Non-pigmented ciliary epithelial cell (primary cell): ENCODE data around the gene KDM4E.

ENCODE experiments used
- DNase-seq: peaks from one replicate; pipeline ENCODE4 v3.0.0-alpha.2; 2010; ENCODE audit warnings: low read depth

The KDM4E gene

DNA sequence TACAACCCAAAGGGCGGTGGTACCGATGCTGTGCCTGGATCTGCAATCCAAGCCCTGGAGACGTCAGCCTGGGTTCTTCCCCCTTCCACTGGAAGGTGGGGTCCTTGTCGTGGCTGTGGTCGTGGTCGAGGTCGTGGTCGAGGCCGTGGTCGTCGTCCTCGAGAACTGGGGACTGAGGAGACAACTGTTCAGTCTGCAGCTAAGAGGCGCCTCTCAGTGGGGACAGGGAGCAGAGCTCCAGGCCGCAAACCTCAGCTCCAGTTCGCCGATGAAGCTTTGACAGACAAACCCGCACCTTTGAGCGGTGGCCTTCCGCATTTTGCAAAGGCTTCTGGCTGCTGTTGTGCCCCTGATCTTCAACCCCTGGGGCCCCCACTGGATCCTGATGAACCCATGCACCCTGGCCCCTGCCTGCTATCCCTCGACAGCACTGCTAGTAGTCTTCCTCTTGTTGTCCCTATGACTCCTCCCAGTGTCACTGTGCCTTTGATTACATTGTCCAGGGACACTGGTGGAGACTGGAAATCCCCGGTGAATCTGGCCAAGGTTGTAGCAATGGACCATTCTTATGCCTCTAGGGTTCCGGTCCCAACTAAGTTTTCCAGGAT, 25.6 kb downstream of the KDM4E start:
- DNase-seq: no peak

DNA sequence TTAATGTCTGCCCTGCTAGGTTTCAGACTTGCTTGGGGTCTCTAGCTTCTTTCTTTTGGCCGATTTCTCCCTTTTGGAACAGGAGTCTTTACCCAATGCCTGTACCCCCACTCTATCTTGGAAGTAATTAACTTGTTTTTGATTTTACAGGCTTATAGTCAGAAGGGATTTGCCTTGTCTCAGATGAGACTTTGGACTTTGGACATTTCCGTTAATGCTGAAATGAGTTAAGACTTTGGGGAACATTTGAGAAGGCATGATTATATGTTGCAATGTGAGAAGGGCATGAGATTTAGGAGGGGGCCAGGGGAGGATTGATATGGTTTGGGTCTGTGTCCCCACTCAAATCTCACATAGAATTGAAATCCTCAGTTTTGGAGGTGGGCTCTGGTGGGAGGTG, 29.3 kb downstream of the KDM4E start:
- no peak for DNase-seq

DNA sequence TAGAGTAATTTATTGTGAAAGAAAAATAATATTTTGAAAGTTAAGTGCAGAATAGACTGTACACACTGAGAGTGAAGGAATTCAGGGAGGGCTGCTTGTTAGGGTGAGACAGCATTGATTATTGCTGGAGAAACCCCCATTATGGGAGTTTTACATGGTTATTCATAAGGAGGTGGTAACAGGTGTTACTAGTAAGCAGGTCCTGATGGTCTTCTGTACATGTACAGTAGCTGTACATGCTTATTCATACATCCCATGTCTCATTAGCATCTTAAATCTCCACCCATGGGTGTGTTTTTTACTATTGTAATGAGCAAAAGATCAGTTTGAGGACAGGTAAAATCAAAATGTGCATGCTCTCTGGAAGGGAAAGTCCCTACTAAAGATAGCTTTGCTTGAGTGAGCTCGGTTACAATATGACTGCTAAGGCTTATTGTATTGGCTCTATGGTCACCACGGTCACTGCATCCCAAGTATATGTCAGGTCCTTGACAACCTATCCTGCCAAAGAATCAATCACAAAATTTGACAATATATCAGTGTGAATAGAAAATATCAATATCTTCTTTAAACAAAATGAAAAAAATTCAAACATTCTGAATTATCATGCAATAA, 30.3 kb downstream of the KDM4E start:
- no peak for DNase-seq

- DNase-seq: no peak
Observed at GRCh38 chr11:95057959-95058358, 32.9 kb downstream of the KDM4E start.

- DNase-seq: no peak
Observed at GRCh38 chr11:95058621-95059020, 33.6 kb downstream of the KDM4E start.

DNA sequence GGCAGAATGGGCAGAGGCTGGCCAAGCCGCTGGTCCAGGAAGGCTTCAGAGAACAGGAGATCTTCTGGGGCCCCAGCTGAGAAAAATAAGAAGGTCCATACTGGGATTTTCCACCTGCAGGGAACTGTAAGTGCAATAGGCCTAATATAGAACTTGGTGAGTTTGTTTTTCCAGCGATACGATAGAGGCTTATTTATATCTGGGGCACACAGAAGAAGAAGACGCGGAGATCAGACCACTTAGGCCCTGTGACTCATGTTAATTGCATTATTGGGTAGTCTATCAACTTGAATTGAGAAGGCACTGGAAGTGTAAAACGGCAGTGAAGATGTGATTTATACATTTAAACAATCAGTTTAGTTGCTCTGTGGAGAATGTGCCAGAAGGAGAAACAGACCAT, 34.0 kb downstream of the KDM4E start:
- DNase-seq: no peak

DNA sequence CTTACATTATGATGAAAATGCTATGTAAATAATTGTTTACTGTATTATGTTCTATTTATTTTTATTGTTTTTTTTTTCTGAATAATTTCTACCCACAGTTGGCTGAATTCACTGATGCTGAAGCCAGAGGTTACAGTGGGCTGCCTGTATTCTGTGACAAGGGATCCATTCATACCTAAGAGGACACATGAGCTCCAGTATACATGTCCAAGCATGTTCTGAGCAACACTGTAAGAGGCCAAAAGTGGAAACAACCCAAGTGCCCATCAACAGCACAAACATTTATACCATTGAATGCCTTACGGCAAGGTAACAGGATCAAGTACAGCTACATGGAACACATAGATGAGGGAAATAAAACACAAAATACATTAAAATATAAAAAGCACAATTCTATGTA, 40.3 kb downstream of the KDM4E start:
- DNase-seq: no peak

DNA sequence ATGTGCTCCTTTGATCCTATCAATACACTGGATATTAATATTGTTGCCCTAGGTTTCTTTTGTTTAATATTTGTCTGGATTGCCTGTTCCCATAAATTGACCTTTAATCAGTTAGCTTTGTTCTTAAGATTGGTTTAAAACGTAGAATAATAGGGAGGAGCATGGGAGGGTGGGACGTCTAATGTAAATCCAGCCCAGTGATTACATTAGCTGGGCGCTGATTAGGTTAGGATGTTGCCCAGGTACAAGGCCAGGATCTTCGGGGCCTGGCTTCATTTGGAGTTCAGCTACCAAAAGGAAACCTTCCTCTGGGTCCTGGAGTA, 41.6 kb downstream of the KDM4E start, which contains the start of gene SRSF8:
SRSF8 (plus strand) TSS at position 204 of the 323 bp plus-strand sequence. CDS start 308 bp downstream, outside the sequence.
- no peak for DNase-seq

- DNase-seq: no peak
Observed at GRCh38 chr11:95067039-95067840, 42.2 kb downstream of the KDM4E start.

DNA sequence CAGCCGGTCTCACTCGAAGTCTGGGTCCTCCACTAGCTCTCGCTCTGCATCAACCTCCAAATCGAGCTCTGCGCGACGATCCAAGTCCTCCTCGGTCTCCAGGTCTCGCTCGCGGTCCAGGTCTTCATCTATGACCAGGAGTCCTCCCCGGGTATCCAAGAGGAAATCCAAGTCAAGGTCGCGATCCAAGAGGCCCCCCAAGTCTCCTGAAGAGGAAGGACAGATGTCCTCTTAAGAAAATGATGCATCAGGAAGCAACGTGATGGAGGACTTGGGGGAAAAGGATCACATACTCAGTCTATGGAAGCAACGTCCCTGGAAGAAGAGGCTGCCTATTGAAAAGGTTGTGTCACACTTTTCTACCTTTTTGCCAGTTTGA, 42.8 kb downstream of the KDM4E start:
- DNase-seq: no peak

DNA sequence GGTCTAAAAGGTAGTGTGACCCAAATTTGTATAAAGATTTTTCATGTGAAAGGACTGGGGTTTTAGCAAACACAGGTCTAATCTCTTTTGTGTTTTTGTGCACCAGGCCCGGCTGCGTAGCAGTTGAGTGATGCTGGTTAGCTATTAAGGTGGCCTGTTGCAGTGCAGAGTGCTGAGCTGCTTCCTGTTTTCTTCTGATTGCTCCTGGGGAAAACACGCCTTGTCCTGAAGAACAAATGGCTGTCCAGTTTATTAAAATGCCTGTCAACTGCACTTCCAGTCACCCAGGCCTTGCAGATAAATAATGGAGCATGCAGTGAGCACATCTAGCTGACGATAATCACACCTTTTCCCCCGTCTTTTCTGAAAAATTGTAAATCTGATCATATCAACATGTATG, 43.5 kb downstream of the KDM4E start:
- DNase-seq: peak; percentile 90

DNA sequence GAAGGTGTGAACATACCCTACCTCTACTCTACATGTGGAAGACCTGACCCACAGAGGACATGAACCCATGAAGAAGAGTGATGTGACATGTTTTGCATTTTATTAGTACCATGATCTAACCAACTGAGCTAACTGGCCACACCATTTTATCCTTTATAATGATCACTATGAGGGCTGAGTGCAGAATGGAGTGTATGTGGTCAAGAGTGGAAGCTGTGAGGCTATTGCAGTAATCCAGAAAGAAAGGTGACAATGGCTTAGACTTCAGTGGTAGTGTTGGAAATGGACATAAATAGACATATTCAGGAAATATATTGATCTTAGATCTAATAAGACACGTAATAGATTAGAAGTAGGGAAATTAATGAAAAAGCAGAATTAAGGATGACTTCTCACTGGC, 45.4 kb downstream of the KDM4E start:
- DNase-seq: no peak

GRCh38 chr11:95072948-95073347, 47.9 kb downstream of the KDM4E start:
- DNase-seq: no peak

- DNase-seq: no peak
Observed at GRCh38 chr11:95074792-95075563, 49.9 kb downstream of the KDM4E start.

DNA sequence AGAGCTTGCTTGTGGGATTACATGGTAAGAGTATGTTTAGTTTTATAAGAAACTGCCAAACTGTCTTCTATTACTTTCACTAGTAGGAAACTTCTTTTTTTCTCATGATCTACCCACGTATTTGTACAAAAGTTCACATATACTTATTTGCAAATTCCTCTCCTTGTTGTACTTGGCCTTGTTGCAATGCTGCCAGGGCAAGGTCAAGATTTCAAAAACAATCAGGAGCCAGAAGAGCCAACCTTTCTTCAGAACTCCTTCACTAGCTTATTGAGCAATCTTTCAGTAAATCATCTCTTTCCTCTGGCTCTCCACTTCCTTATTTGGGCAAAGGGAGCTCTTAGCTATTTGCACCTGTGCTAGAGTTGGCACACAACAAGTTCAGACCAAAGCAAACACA, 51.4 kb downstream of the KDM4E start:
- peak; percentile 70 for DNase-seq

GRCh38 chr11:95076981-95077380, 51.9 kb downstream of the KDM4E start:
- no peak for DNase-seq
